PC-9 (cell line): ENCODE results near the gene OR51L1. TPM values are rescaled to one million over a fixed set of nuclear protein-coding genes. Genes with fewer than 3 reads are reported as not detected.

Experiments
- BruUV-seq: library from RNA; stranded (reverse); fragments of 400-500 nt; replicated peaks from 2 replicates; lab custom pipeline; 2021; lab: Mats Ljungman, UMichigan
- CTCF ChIA-PET: fragments of 300-600 bp; sonication (Branson Sonifier 250); formaldehyde crosslinking; loops from one replicate; lab custom pipeline; 2022; ENCODE audit warnings: antibody characterized with exemption; lab: Charles Lee
- POLR2A ChIA-PET: fragments of 300-600 bp; sonication (Branson Sonifier 250); formaldehyde crosslinking; loops from one replicate; lab custom pipeline; 2022; ENCODE audit warnings: antibody characterized with exemption; ENCODE audit not compliant: unreplicated experiment; lab: Charles Lee
- DNase-seq, 2 experiments: peaks; one replicate each; pipeline versions ENCODE4 v3.0.0 to v3.0.0-alpha.2; 2015 to 2022; ENCODE audit warnings: mixed read lengths in 1 of 2
- H2AFZ ChIP-seq: fragments of 200-600 bp; sonication (generic); 2 replicates; pipeline ENCODE4 v1.8.1; 2017; ENCODE audit warnings: antibody characterized with exemption
- H3F3A ChIP-seq: fragments of 200-600 bp; sonication (generic); 2 replicates; pipeline ENCODE4 v1.8.1; 2017; ENCODE audit warnings: antibody characterized with exemption, mild to moderate bottlenecking, low read depth; ENCODE audit not compliant: insufficient read depth
- H3K27ac ChIP-seq: fragments of 200-600 bp; sonication (generic); 2 replicates; pipeline ENCODE4 v1.6.1; 2016; ENCODE audit warnings: mixed run types
- H3K27me3 ChIP-seq: fragments of 200-600 bp; sonication (generic); 2 replicates; pipeline ENCODE4 v1.6.1; 2016; ENCODE audit warnings: low read depth, mixed run types; ENCODE audit not compliant: insufficient read depth
- H3K36me3 ChIP-seq: fragments of 200-600 bp; sonication (generic); 2 replicates; pipeline ENCODE4 v1.6.1; 2016; ENCODE audit warnings: low read depth, mixed run types
- H3K4me1 ChIP-seq: fragments of 200-600 bp; sonication (generic); replicated peaks from 2 replicates; pipeline ENCODE4 v1.6.1; 2016; ENCODE audit warnings: mixed run types; ENCODE audit not compliant: insufficient read depth
- H3K4me2 ChIP-seq: fragments of 200-600 bp; sonication (generic); 2 replicates; pipeline ENCODE4 v1.6.1; 2017; ENCODE audit warnings: mixed run types
- H3K4me3 ChIP-seq: fragments of 200-600 bp; sonication (generic); 2 replicates; pipeline ENCODE4 v1.6.1; 2016; ENCODE audit warnings: mixed run types
- H3K79me2 ChIP-seq: fragments of 200-600 bp; sonication (generic); 2 replicates; pipeline ENCODE4 v1.6.1; 2017; ENCODE audit warnings: low read depth, mixed run types
- H3K9me2 ChIP-seq: fragments of 200-600 bp; sonication (generic); 2 replicates; pipeline ENCODE4 v1.8.1; 2017; ENCODE audit warnings: mild to moderate bottlenecking; ENCODE audit not compliant: insufficient read depth
- H3K9me3 ChIP-seq: fragments of 200-600 bp; sonication (generic); 2 replicates; pipeline ENCODE4 v1.8.1; 2016; ENCODE audit warnings: low read depth; ENCODE audit not compliant: insufficient read depth
- H4K20me1 ChIP-seq: fragments of 200-600 bp; sonication (generic); 2 replicates; pipeline ENCODE4 v1.8.1; 2017; ENCODE audit not compliant: insufficient read depth
- CTCF ChIP-seq: fragments of 200-600 bp; sonication (generic); conservative IDR thresholded peaks from 2 replicates; pipeline ENCODE4 v1.6.1; 2017; ENCODE audit warnings: mixed run types, antibody characterized with exemption, mild to moderate bottlenecking, moderate library complexity
- EZH2 ChIP-seq: fragments of 200-600 bp; sonication (generic); IDR thresholded peaks from 2 replicates; pipeline ENCODE4 v1.8.0; 2017; ENCODE audit warnings: antibody characterized with exemption, low read depth
- intact Hi-C: fragments of 100-400 bp; cut with micrococcal nuclease; formaldehyde crosslinking; loops from one replicate; pipeline ENCODE4 v1.10.0; 2022; ENCODE audit not compliant: unreplicated experiment
- total RNA-seq: library from RNA; stranded (reverse); gene quantifications from 2 replicates; pipeline ENCODE4 v1.2.3, GENCODE V29; 2021

Gene OR51L1
- total RNA-seq, 1 experiment from 2014 or later: not detected

GRCh38 chr11:5011254-5011653 is 16.6 kb downstream of the OR51L1 start:
- Histone ChIP-seq H3K27ac (no peak overlapping the region), H4K20me1 (no peaks in the 10 kb centered on the region), H3F3A (no peaks in the 10 kb centered on the region), H3K9me3 (no peaks in the 10 kb centered on the region), H3K4me2 (no peak overlapping the region), H3K4me1 (no peaks in the 10 kb centered on the region), H2AFZ (no peak overlapping the region), H3K27me3 (no peaks in the 10 kb centered on the region), H3K79me2 (no peaks in the 10 kb centered on the region), H3K4me3 (no peak overlapping the region), H3K36me3 (no peaks in the 10 kb centered on the region), H3K9me2 (no peaks in the 10 kb centered on the region)
- POLR2A ChIA-PET: no interaction called here
- CTCF ChIA-PET: no interaction called here
- intact Hi-C loops: no loop called here
- no peak for TF ChIP-seq EZH2
- no peak for TF ChIP-seq CTCF
- BruUV-seq: no TSS peak
- DNase-seq: no peak

GRCh38 chr11:5013012-5013411 is 18.4 kb downstream of the OR51L1 start:
- Histone ChIP-seq H3K4me3 (no peak overlapping the region), H3K79me2 (no peaks in the 10 kb centered on the region), H3K27ac (no peak overlapping the region), H4K20me1 (no peaks in the 10 kb centered on the region), H3F3A (no peaks in the 10 kb centered on the region), H2AFZ (no peak overlapping the region), H3K9me2 (no peaks in the 10 kb centered on the region), H3K4me1 (no peaks in the 10 kb centered on the region), H3K4me2 (no peak overlapping the region), H3K9me3 (no peaks in the 10 kb centered on the region), H3K36me3 (no peaks in the 10 kb centered on the region), H3K27me3 (no peaks in the 10 kb centered on the region)
- TF ChIP-seq CTCF (no peak), EZH2 (no peak)
- intact Hi-C loops: no loop called here
- CTCF ChIA-PET: no interaction called here
- no TSS peak for BruUV-seq
- no peak for DNase-seq
- POLR2A ChIA-PET: no interaction called here

GRCh38 chr11:5021996-5022395 is 27.3 kb downstream of the OR51L1 start:
- ChIA-PET POLR2A (no interaction called here), CTCF (no interaction called here)
- TF ChIP-seq EZH2 (no peak), CTCF (no peak)
- H3K4me3 ChIP-seq: no peak overlapping the region
- H3K36me3 ChIP-seq: no peaks in the 10 kb centered on the region
- no peaks in the 10 kb centered on the region for H3K9me3 ChIP-seq
- no peak overlapping the region for H2AFZ ChIP-seq
- no peaks in the 10 kb centered on the region for H3K4me1 ChIP-seq
- H3K27me3 ChIP-seq: no peaks in the 10 kb centered on the region
- BruUV-seq: no TSS peak
- H3K79me2 ChIP-seq: no peaks in the 10 kb centered on the region
- no peaks in the 10 kb centered on the region for H3K9me2 ChIP-seq
- H3F3A ChIP-seq: no peaks in the 10 kb centered on the region
- no peak overlapping the region for H3K4me2 ChIP-seq
- no peak for DNase-seq
- H4K20me1 ChIP-seq: no peaks in the 10 kb centered on the region
- H3K27ac ChIP-seq: no peak overlapping the region
- intact Hi-C loops: no loop called here
